Activated naive CD8-positive, alpha-beta T cell treated with anti-CD3 and anti-CD28 coated beads for 36 hours (primary cell): ENCODE measurements around the gene VARS2. TPM values are rescaled to one million over a fixed set of nuclear protein-coding genes. Genes with fewer than 3 reads are reported as not detected.

Source experiments
- DNase-seq: peaks from one replicate; pipeline ENCODE4 v3.0.0; 2021
- H3K27ac Mint-ChIP-seq: one replicate; pipeline ENCODE4 v1.8.0; 2022; ENCODE audit warnings: mild to moderate bottlenecking, moderate library complexity, mixed read lengths
- H3K27me3 Mint-ChIP-seq: one replicate; pipeline ENCODE4 v1.8.0; 2022; ENCODE audit warnings: mild to moderate bottlenecking, mixed read lengths
- H3K36me3 Mint-ChIP-seq: one replicate; pipeline ENCODE4 v1.8.0; 2021; ENCODE audit warnings: mild to moderate bottlenecking, mixed read lengths
- H3K4me1 Mint-ChIP-seq: one replicate; pipeline ENCODE4 v1.8.0; 2021; ENCODE audit warnings: mixed read lengths
- H3K4me3 Mint-ChIP-seq: one replicate; pipeline ENCODE4 v1.8.0; 2022; ENCODE audit warnings: mild to moderate bottlenecking, moderate library complexity, mixed read lengths
- H3K9me3 Mint-ChIP-seq: one replicate; pipeline ENCODE4 v1.8.0; 2022; ENCODE audit warnings: mixed read lengths
- total RNA-seq, 2 experiments: library from RNA; stranded (reverse); gene quantifications; one replicate each; pipeline ENCODE4 v1.2.3, GENCODE V29; 2021

The VARS2 gene
- total RNA-seq, 2 experiments from 2014 or later: 79.5 to 80.9 TPM

DNA sequence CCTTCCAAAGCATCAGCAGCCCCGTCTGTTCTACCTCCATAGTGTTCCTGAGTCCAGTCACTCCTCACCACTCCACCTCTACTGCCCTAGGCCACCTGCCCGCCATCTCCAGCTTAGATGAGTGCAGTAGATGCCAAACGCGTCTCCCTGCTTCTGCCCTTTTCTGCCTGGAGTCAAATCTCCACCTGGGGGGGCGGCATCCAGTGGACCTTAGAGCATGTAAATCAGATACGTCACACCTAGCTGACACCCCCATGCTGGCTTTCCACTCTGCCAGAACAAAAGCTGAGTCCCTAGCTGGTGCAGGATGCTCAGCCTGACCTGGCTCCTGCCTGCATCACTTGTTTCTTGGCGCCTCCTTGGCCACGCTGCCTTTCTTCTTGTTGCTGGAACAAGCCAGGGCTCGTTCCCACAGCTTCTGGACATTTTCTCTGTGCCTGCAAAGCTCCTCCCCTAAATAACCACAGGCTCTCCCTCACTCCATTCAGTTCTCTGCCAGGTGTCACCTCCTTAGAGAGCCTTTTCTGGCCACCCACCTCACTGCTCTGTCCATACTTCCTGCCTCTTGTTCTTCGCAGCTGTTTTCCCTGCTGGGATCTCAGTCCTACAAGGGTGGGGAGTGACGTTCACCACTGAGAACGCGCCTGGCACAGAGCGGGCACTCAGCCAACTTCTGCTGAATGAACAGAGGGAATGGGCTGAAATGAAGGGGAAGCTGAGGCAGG, 24.0 kb upstream of the VARS2 start:
- DNase-seq: no peak
- H3K4me3 Mint-ChIP-seq: no peak overlapping the region
- no peaks in the 10 kb centered on the region for H3K36me3 Mint-ChIP-seq
- no peaks in the 10 kb centered on the region for H3K9me3 Mint-ChIP-seq
- peaks cover 19% of the 10 kb centered on the region for H3K4me1 Mint-ChIP-seq
- no peaks in the 10 kb centered on the region for H3K27me3 Mint-ChIP-seq
- H3K27ac Mint-ChIP-seq: no peak overlapping the region

DNA sequence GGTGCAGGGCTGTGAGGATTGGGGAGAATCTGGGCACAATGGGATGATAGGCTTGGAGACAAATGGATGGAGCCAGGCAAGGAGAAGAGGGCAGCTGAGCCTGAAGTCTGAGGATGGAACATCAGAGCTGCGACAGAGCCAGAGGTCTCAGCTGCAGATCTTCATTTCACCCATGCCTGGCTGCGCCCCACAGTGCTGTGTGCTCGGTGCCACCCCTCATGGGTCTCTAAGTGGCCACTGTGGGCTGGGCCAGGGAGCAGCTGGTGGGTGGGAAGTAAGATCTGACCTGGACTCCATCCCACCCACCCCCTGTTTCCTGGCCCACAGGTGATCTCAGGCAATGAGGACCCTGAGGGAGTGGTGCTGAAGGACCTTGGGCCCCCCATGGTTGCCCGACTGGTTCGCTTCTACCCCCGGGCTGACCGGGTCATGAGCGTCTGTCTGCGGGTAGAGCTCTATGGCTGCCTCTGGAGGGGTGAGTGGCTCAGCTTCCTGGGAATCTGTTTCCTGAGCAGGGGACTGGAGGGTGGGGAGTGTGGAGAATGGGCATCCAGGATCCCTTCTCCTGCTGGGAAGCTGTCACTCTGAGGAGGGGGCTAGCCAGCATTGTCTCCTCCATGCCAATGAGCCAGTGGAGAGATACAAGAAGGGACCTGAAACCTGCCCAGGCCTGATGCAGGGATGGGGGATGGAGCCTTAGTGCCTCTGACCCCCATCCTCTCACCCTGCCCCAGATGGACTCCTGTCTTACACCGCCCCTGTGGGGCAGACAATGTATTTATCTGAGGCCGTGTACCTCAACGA, 23.2 kb upstream of the VARS2 start:
- Mint-ChIP-seq H3K36me3 (no peaks in the 10 kb centered on the region), H3K27ac (no peak overlapping the region), H3K4me3 (no peak overlapping the region), H3K9me3 (no peaks in the 10 kb centered on the region), H3K4me1 (peaks cover 12% of the 10 kb centered on the region), H3K27me3 (no peaks in the 10 kb centered on the region)
- DNase-seq: no peak

DNA sequence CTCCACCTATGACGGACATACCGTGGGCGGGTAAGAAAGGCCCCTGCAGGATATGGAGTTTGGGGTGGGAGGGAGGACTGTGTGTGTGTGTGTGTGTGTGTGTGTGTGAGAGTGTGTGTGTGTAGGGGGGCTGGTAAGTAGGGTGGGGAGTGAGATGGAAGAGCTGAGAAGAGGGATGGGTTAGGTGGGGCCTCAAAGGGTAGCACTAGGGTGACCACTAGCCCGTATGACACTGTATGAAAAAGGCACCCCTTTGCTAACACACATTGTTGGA, 22.7 kb upstream of the VARS2 start:
- Mint-ChIP-seq H3K36me3 (no peaks in the 10 kb centered on the region), H3K4me1 (peaks cover 6% of the 10 kb centered on the region), H3K27ac (no peak overlapping the region), H3K27me3 (no peaks in the 10 kb centered on the region), H3K4me3 (no peak overlapping the region), H3K9me3 (no peaks in the 10 kb centered on the region)
- DNase-seq: no peak

DNA sequence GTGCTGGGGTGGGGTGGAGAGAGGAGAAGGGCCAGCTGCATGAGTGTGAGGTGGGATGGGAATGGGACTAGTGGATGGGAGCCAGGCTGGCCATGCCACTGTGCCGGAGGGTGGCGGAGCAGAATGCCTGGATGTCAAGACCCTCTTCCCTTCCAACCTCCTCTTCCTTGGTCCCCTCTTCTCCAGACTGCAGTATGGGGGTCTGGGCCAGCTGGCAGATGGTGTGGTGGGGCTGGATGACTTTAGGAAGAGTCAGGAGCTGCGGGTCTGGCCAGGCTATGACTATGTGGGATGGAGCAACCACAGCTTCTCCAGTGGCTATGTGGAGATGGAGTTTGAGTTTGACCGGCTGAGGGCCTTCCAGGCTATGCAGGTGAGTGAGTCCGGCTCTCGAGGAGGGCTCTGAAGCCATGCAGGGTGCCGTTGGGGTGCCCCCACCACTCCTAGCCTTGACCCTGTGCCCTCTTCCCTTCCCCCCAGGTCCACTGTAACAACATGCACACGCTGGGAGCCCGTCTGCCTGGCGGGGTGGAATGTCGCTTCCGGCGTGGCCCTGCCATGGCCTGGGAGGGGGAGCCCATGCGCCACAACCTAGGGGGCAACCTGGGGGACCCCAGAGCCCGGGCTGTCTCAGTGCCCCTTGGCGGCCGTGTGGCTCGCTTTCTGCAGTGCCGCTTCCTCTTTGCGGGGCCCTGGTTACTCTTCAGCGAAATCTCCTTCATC, 22.1 kb upstream of the VARS2 start:
- no peaks in the 10 kb centered on the region for H3K27me3 Mint-ChIP-seq
- no peak overlapping the region for H3K4me3 Mint-ChIP-seq
- no peak overlapping the region for H3K27ac Mint-ChIP-seq
- no peaks in the 10 kb centered on the region for H3K36me3 Mint-ChIP-seq
- no peak for DNase-seq
- H3K4me1 Mint-ChIP-seq: peaks cover under 1% of the 10 kb centered on the region
- H3K9me3 Mint-ChIP-seq: no peaks in the 10 kb centered on the region

DNA sequence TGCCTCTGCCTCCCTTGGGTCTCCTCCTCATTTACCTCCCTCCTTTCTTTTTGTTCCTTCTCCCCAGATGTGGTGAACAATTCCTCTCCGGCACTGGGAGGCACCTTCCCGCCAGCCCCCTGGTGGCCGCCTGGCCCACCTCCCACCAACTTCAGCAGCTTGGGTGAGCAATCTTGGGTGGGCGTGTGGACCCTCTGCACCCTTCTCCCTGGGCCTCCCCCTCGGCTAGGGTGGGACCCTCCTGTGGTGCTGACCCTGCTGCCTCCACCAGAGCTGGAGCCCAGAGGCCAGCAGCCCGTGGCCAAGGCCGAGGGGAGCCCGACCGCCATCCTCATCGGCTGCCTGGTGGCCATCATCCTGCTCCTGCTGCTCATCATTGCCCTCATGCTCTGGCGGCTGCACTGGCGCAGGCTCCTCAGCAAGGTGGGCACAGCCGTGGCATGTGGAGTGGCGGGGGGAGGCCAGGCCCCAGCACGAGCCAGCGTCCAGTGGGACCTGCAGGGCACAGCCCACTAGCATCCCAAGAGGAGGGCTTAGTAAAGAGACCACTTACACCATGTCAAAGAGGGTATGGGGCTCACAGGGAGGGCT, 20.9 kb upstream of the VARS2 start:
- Mint-ChIP-seq H3K36me3 (no peaks in the 10 kb centered on the region), H3K9me3 (no peaks in the 10 kb centered on the region), H3K27ac (no peak overlapping the region), H3K4me1 (no peaks in the 10 kb centered on the region), H3K4me3 (no peak overlapping the region), H3K27me3 (no peaks in the 10 kb centered on the region)
- no peak for DNase-seq

- Mint-ChIP-seq H3K27me3 (no peaks in the 10 kb centered on the region), H3K27ac (no peak overlapping the region)
These were observed 20.4 kb upstream of the VARS2 start for GRCh38 chr6:30893666-30894065.

GRCh38 chr6:30894381-30894780, 19.7 kb upstream of the VARS2 start:
- Mint-ChIP-seq H3K27me3 (no peaks in the 10 kb centered on the region), H3K4me3 (no peak overlapping the region), H3K4me1 (no peaks in the 10 kb centered on the region), H3K36me3 (peaks cover 2% of the 10 kb centered on the region), H3K9me3 (no peaks in the 10 kb centered on the region), H3K27ac (no peak overlapping the region)
- DNase-seq: no peak

More at GRCh38 chr6:30893666-30894065, 20.4 kb upstream of the VARS2 start:
- peaks cover 2% of the 10 kb centered on the region for H3K36me3 Mint-ChIP-seq
- no peak for DNase-seq
- H3K9me3 Mint-ChIP-seq: no peaks in the 10 kb centered on the region
- no peak overlapping the region for H3K4me3 Mint-ChIP-seq
- no peaks in the 10 kb centered on the region for H3K4me1 Mint-ChIP-seq

DNA sequence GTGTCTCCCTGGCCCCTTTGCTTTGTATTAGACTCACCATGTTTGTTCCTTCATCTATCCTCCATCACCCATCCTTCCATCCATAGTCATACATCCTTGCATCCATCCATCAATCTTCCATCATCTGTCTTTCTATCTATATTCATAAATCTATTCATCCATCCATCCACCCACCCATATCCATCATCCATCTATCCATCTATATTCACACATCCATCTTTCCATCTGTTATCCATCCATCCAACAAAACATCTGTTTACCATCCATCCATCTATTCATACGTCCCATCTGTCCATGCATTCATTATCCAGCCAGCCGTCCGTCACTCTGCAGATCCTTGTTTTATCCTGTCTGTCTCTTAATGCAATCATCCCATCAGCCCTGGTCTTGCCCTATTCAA, 19.1 kb upstream of the VARS2 start:
- no peaks in the 10 kb centered on the region for H3K4me1 Mint-ChIP-seq
- no peaks in the 10 kb centered on the region for H3K9me3 Mint-ChIP-seq
- H3K36me3 Mint-ChIP-seq: peaks cover 2% of the 10 kb centered on the region
- H3K27ac Mint-ChIP-seq: no peak overlapping the region
- H3K27me3 Mint-ChIP-seq: no peaks in the 10 kb centered on the region
- DNase-seq: no peak
- no peak overlapping the region for H3K4me3 Mint-ChIP-seq

DNA sequence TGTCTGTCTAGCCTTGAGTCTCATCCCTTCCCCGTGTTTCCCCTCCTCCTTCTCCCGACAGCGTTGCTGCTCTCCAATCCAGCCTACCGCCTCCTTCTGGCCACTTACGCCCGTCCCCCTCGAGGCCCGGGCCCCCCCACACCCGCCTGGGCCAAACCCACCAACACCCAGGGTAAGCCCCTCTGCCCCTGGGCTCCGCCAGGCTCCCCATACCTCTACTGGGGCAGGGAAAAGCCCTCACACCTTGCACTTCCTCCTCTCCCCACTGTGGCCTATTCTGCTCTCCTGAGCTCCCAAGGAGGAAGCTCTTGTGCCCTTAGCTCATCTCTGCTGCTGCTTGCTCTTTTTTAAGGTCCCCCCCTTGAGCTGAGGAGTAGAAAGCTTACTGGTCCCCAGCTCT, 18.7 kb upstream of the VARS2 start:
- peaks cover 2% of the 10 kb centered on the region for H3K4me1 Mint-ChIP-seq
- H3K9me3 Mint-ChIP-seq: no peaks in the 10 kb centered on the region
- H3K4me3 Mint-ChIP-seq: no peak overlapping the region
- no peaks in the 10 kb centered on the region for H3K27me3 Mint-ChIP-seq
- no peak overlapping the region for H3K27ac Mint-ChIP-seq
- H3K36me3 Mint-ChIP-seq: peaks cover 2% of the 10 kb centered on the region
- DNase-seq: no peak

DNA sequence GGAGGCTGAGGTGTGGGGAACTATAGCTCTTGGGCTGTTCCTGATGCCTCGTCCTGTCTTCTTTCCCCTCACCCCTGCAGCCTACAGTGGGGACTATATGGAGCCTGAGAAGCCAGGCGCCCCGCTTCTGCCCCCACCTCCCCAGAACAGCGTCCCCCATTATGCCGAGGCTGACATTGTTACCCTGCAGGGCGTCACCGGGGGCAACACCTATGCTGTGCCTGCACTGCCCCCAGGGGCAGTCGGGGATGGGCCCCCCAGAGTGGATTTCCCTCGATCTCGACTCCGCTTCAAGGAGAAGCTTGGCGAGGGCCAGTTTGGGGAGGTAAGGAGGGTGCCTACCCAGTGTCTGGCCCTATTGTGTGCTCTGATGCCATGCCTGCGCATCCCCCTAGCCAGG, 17.5 kb upstream of the VARS2 start:
- Mint-ChIP-seq H3K36me3 (peaks cover 2% of the 10 kb centered on the region), H3K4me3 (no peak overlapping the region), H3K27ac (no peak overlapping the region), H3K4me1 (peaks cover 10% of the 10 kb centered on the region), H3K9me3 (no peaks in the 10 kb centered on the region), H3K27me3 (no peaks in the 10 kb centered on the region)
- DNase-seq: no peak

GRCh38 chr6:30897882-30898281, 16.2 kb upstream of the VARS2 start:
- H3K9me3 Mint-ChIP-seq: no peaks in the 10 kb centered on the region

GRCh38 chr6:30898750-30899360, 15.2 kb upstream of the VARS2 start:
- H3K27ac Mint-ChIP-seq: no peak overlapping the region
- no peaks in the 10 kb centered on the region for H3K27me3 Mint-ChIP-seq

More at GRCh38 chr6:30897882-30898281, 16.2 kb upstream of the VARS2 start:
- Mint-ChIP-seq H3K27ac (no peak overlapping the region), H3K4me1 (peaks cover 16% of the 10 kb centered on the region), H3K27me3 (no peaks in the 10 kb centered on the region), H3K4me3 (no peak overlapping the region), H3K36me3 (peaks cover 2% of the 10 kb centered on the region)
- DNase-seq: no peak

DNA sequence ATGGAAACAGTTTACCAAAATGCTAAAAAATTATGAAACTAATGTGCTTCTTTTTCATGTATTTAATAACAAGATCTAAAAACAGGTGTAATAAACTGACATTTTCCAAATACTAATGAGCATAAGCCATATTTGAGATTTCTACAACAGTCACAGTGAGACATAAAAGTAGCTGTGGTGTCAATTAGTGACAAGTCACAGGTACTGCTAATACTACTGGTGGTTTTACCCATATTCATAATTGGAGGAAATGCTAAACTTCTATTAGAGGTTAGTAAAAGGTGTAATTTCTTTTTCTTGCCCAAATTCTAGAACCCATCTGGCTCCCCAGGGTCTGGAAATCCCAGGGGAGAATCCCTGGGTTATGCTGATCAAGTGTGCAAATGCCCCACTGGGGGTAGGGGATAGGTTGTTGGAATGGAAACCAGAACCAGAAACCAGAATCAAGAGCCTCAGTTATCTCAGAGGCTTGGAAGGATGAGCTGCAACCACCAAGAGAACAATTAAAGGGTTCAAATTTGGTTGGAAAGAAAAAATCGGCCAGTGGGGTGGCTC, 13.1 kb upstream of the VARS2 start:
- Mint-ChIP-seq H3K9me3 (no peaks in the 10 kb centered on the region), H3K4me3 (no peak overlapping the region), H3K36me3 (peaks cover 2% of the 10 kb centered on the region), H3K27me3 (no peaks in the 10 kb centered on the region), H3K4me1 (peaks cover 17% of the 10 kb centered on the region), H3K27ac (no peak overlapping the region)
- DNase-seq: no peak

More at GRCh38 chr6:30898750-30899360, 15.2 kb upstream of the VARS2 start:
- peaks cover 2% of the 10 kb centered on the region for H3K36me3 Mint-ChIP-seq
- no peak overlapping the region for H3K4me3 Mint-ChIP-seq
- peaks cover 17% of the 10 kb centered on the region for H3K4me1 Mint-ChIP-seq
- H3K9me3 Mint-ChIP-seq: no peaks in the 10 kb centered on the region
- no peak for DNase-seq

- Mint-ChIP-seq H3K36me3 (peaks cover 2% of the 10 kb centered on the region), H3K9me3 (no peaks in the 10 kb centered on the region), H3K27me3 (no peaks in the 10 kb centered on the region), H3K4me3 (no peak overlapping the region), H3K4me1 (peaks cover 17% of the 10 kb centered on the region), H3K27ac (no peak overlapping the region)
- DNase-seq: no peak
These were observed 12.6 kb upstream of the VARS2 start for GRCh38 chr6:30901436-30901835.
